ENCODE measurements around the gene MTURN.
"Not testable (repeated sequence)": the region's sequence is repeated elsewhere in the genome, so short reads cannot be mapped to it uniquely, and the experiment has no call there.

MTURN gene

DNA sequence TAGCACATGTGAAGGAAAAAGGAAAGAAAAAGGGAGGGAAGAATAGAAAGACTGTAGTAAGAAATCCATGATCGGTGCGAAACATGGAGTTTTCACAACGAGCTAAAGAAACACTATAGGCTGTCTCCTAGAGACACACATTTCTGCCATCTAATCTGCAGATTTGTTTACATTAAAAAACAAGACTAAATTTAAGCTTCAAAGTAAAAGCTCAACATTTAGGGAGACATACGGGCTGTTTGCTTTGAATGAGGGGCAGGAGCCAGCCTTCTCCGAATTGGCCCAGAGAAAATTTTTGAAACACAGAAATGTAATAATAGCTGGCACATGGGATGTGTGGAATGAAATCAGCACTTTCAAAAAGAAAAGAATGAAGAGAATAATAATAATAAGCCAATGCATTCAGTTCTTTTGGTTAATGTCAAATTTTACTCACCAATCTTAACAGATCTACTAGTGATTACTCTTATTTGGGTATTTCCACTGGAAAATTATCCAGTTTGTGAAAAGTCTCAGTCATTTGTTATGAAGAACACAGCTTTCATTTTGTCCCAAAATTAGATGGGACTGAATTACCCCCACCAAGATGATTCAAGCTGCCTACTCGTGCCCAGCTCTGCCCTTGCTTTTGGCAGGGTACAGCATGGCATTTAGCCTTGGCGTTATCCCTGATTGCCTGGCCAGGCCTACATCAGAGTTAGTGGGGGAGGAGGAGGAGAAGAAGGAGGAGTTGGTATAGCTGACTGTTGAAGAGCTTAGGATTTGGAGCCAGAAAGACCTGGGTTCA lies 47.1 kb downstream of the MTURN start:
- DNase-seq = no peak

DNA sequence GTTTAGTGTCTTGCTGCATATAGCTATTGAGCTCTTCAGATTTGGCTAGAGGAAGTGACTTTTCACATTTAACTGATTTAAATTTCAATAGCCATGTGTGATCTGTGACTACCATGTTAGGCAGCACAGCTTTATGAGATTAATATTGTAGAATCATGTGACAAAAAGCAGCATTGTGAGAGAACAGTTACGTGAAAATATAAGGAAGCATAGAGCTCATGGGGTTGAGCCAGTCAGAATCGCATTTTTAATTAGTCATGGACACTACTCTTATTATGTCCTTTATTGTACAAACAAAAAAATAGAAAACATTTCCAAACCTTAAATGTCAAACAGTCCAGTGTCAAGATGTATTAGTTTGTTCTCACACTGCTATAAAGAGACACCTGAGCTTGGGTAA lies 48.0 kb downstream of the MTURN start:
- no peak for DNase-seq

DNA sequence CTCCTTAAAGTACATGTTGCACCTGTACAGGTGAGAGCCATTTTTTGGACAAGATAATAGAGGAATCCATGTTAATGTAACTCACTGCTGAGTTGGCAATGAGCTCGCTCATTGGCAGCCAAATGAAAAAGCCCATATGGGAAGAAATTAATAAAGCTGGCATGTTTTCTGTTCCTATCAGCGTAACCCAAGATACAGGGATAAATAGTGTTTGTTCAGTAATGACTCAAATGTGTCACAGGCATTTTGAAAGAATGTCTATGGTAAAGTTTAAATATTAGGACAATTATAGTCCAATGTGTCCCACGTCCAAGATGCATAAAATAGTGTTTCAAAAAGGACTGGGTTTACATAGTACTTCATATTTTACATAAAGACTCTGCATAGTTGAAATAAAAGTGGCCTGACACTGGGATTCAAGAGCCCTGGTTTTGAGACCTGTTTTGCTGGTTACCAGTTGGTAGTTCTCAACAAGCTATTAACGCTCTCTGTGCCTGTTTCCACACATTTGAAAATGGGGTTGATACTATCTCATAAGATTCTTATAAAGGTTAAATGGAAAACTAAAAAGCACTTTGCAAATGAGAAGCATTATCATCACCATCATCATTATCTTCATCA lies 49.1 kb downstream of the MTURN start:
- DNase-seq = no peak

DNA sequence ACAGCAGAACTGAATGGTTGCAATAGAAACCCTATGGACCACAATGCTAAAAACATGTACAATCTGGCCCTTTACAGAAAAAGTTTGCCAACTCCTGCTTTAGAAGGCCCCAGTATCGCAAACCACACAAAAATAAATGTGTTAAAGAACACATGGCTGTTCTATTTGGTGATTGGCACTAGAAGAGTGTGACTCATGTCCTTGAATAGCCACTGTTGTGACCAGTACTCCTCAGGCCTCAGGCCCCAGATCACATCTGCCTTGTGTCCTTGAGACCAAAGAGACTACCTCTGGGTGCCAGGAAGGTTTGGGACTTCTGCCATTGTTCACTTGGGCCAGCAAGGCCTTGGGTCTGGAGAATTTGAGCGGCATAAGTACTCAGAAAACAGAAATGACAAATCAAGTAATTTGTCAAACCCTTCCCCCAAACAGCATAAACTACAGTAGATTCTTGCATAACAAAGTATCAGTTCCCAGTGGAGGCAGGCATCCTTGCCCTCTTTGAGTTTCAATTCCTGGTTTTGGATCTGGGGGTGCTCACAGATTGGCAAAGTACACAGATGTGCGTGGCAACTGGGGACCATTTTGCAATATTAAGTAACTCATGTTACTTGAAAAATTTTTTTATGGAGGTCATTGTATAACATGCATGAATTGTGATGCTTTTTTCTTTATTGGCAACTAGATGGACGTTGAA lies 50.2 kb downstream of the MTURN start:
- DNase-seq = no peak

DNA sequence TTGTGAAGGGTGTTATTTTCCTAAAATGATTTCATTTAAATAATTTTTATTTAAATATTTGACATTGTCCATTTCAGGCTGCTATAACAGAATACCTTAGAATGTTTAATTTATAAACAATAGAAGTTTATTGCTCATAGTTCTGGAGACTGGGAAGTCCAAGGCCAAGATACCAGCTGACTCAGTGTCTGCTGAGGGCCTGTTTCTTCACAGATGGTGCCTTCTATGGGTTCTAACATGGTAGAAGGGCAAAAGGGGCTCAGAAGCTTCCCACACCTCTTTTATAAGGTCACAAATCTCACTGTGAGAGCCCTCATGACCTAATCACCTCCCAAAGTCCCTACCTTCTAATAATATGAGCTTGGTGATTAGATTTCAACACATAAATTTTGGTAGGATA lies 50.7 kb downstream of the MTURN start:
- DNase-seq = no peak

DNA sequence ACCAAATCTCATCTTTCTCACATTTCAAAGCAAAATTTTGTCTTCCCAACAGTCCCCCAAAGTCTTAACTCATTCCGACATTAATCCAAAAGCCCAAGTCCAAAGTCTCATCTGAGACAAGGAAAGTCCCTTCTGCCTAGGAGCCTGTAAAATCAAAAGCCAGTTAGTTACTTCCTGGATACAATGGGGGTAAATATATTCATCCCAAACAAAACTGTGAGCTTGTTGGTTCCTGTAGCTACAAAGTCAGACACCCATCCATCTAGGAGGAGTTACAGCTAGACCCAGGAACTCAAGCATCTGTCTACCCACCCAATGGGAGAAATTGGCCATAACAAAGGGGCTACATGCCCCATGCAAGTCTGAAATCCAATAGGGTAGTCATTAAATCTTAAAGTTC lies 51.9 kb downstream of the MTURN start:
- no peak for DNase-seq

DNA sequence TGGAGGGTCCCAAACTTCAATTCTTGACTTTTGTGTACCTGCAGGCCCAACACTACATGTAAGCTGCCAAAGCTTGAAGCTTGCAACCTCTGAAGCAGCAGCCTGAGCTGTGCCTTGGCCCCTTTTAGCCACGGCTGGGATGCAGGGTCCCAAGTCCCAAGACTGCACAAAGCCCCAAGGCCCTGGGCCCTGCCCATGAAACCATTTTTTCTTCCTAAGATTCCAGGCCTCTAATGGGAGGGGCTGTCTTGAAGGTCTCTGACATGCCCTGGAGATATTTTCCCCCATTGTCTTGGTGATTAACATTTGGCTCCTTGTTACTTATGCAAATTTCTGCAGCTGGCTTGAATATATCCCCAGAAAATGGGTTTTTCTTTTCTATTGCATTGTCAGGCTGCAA lies 52.7 kb downstream of the MTURN start:
- no peak for DNase-seq

DNA sequence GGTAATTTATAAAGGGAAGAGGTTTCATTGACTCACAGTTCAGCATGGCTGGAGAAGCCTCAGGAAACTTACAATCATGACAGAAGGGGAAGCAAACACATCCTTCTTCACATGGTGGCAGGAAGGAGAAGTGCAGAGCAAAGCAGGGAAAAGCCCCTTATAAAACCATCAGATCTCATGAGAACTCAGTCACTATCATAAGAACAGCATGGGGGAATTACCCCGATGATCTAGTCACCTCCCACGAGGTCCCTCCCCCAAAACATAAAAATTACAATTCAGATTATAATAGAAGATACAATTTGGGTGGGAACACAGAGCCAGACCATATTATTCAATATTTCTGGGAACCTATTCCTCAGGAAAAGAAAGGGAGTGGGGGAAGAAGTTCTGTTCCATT lies 53.6 kb downstream of the MTURN start:
- DNase-seq = not testable (repeated sequence)

DNA sequence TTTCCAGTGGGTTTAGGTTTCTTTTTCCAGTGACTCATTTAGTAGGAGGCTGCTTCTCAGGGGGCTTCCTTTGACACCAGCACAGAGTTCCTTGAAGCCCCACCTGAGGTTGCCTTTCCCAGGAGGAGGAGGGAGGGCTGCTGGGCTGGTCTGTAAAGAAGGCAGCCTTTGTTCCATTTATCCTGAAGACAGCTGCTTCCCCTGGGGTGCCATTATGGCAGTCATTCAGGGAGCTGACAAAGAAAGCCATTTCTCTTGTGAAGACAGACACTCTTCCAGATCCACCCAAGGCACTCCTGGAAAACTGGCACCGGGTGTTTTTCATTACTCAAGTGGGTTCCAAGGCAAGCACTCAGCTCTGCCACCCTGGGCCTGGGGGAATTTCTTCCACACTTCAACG lies 54.0 kb downstream of the MTURN start:
- no peak for DNase-seq

DNA sequence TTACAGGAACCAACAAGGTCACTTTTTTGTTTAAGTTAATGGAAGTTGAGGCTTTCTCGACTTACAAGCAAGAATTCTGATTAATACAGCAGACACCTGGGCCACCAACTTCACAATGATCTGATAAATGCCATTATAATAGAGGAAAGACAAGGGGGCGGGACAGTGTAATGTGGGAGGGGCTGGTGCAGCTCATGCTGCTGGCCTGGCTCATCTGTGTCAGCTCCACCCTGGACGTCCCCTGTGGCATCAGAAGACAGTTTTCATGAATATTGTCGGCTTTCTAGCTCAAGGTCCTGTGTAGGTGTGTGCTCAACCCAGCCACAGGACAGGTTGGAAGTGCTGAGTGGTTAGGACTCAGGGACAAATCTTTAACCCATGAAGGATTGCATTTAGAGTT lies 57.0 kb downstream of the MTURN start:
- DNase-seq = no peak

DNA sequence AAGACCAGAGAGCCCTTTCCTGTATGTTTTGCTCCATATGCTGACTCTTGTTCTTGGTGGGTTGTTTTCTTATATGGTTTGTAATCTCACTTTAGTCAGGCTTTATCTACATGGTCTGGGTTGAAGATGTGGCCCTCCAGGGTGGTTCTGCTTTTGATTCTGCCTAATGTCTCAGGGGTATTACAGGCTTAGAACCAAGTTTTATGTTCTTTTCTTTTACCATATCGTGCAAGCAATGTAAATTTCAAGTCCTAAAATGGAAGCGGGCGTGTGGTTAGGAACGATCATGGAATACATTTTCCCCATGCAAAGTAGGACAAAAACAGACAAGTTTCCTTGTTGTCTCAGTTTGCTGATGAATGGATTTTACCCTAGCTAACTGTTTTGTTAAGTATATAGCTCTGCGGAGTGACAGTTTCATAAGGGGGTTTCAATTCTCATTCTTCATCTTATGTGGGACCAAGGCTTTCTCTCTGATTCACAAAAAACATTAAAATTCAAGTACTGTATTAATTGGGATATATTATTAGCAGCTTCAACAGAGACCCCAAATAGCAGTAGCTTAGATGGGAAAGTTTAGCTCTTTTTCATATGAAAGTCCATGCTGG lies 58.7 kb downstream of the MTURN start:
- peak; percentile 60 for DNase-seq

DNA sequence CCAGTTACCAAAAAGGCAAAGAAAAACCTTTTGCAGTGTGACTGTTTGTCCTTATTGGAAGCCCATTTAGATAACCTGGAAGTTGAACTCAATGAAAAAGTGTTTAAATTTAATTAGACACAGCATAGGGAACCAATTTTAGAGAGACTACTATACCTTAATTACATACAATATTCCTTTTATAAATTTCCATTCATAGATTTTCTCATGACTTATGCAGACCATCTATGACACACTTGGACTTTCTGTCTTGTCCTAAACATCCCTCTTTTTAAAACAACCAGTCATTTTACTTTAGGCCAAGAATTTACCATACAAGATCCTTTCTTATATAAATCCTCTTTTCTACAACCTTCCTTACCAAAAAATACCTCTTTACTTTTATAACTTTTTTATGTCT lies 61.6 kb downstream of the MTURN start:
- no peak for DNase-seq

DNA sequence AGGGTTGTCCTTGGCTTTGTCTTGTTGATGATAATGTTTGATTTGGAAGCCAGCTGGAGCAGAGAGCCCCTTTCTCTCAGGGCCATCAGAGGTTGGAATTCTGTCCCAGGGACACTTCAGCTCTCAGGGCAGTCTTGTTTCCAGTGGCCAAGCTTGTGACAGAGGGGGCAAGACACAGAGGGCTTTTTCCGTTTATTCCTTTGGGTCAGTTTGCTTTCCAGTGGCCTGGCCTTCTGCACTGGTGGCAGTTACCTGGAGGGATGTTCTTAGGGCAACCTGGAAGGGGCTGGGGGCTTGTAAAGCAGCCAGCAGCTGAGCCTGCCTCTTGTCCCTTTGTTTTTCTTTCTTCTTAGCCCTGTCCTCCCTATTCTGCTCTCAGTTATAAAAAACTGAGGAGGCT lies 62.7 kb downstream of the MTURN start:
- no peak for DNase-seq

DNA sequence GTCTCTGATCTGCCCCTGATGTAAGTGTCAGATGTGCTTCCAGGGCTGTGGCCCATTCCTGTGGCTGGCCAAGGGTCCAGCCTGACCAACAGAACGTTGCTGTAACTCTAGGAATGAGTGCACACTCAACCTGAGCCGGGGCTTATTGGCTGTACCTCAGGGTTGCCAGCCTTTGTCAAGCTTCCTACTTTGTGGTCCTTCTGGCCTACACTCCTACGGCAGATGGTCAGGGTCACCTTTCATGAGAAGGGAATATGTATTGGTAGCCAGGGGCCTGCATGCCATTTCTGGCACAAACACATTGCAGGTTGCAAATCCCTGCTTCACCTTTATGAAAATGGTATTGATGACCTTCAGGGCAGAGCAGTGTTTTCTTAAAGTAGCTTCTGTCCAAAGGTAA lies 64.5 kb downstream of the MTURN start:
- DNase-seq = no peak

DNA sequence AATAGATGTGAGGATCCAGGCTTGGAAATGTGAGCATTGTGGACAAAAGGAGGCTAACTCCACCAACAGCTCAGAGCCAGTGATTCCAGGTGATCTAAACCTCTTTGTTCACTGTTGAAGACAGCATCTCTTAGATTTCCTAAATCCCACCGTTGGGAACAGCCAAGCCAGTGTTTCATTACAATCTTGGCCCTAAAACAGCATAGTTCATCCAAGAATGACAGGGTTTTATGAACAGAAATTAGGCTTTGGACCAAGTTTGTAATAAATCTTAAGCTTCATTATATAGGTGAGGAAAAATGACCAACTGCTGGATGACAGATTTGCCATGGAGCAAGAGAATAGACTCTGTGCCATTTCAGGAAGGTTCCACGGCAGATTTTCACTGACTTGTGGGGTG lies 65.8 kb downstream of the MTURN start:
- no peak for DNase-seq

DNA sequence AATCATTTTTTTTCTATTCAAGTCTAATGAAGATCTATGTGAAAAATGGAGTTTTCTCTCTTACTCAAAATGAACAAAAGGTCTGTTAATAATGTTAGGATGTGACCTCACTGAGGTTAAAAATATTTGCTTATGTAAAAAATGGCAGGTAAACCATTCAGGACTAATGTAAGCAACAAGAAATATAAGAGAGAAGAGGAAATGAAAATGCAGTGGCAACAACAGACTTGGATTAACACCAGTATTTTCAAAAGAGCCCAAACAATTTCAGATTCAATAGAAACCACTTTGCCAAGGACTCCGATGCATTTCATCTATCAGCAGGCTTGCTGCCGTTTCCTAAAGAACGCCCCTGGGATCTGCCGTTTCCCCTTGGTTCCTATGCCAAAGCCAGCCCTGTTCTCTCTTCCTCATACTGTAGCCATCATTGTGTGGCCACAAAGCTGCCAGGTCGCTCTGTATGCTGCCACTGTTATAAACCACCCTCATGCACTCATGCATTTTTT lies 66.4 kb downstream of the MTURN start:
- DNase-seq = no peak

DNA sequence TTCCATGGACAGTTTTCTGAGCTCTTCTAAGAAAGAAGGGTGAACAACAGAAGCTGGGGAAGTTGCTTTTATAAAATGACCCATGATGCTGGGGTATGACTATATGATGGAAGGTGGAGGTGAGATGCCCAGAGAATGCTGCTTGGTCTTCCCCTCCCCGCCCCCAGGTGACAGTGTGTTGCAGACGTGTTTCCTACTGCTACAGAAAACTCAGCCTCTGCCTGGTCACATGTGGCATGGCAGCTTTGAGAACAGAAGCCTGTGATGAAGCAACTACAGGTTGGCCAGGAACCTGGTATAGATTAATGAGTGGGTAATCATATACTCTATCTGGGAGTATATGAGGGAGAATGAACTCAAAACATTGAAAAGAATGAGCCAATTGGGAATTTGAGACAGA lies 67.1 kb downstream of the MTURN start:
- no peak for DNase-seq

DNA sequence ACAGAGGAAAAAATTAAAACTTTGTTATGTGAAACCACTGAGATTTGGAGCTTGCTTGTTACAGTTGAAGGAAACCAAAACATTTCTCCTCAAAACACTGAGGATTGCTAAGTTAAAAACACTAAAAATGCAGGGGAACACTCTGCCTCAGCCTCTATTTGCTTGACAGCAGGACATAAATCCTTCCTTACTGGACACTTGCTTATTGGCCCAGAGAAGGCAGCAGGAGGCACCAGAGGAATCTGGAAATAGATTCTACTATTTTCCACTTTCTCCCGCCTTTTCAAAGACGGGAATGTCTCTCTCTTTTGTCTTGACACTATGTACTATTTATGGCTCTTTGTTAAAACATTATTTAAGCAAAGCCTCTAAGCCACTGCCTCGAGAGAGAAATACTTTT lies 67.9 kb downstream of the MTURN start:
- no peak for DNase-seq

DNA sequence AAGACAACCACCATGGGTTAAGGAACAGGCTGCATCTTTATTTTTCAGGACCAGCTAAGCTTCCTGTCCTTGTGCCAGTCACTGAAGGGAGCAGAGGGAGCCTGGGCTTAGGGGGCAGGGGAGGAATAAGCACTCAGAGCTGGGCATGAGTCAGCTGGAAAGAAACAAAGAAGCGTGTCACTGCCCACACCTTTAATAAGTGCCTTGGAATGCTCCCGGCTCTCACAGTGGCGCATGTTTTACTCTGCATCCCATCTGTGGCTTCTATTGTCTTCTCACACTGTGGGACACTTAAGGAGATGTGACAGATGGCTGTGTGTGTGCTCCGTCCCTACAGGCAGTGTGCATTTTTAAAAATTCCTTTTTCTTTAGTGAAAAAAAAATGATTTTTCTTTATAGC lies 71.7 kb downstream of the MTURN start:
- no peak for DNase-seq

DNA sequence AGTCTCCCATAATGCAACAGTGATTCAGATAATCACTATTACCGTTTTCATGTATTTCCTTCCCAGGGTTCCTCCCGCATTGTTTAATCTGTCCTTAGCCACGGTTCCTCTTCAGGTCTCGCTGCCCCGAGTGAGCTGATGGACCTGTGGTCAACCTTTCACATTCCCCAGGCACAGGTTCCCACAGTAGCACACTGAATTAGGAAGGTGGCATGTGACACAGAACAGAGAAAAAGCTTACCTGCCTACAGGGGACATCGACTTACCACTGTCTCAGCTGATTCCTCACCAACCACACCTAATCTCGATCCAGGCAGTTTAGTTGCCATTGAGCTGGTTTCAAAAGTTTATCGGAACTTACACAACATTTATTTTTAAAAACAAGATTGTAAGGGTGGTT lies 72.2 kb downstream of the MTURN start:
- no peak for DNase-seq

DNA sequence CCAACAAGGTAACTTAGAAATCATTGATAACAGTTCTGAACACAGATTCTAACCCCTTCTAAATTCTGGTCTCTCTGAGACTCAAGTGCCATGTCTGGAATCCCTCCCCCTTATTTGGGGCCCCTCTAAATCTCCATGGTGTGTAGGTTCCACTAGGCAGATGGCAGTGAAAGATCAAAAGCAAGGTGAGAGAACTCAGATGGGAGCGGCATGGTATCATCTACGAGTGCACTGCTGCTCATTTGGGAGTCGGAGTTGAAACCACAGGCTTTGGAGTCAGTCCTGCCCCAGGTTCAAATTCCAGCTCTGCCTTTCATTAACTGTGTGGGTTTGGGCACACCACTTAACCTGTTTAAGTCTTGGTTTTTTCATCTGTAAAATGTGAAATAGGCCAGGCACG lies 72.6 kb downstream of the MTURN start:
- no peak for DNase-seq

DNA sequence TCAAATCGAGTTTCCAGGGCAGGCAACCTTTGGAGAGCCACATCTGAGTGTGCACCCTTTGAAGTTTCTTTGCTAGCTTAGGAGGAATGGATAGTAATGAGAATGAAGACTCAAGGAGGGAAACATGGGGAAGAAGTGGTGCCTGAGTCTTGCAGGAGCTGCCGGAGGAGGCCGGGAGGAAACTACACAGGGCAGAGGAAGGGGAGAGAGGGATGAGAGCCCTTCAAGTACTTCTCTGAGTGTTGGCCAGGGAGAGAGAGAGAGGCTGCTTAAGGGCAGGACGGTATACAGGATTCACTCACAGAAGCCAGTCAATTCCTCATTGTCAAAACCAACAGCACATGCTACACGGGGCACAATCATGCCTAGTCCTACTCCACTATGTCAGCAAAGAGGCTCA lies 75.2 kb downstream of the MTURN start:
- DNase-seq = no peak
